ENCODE measurements around the gene TRIM63.

TRIM63 gene

DNA sequence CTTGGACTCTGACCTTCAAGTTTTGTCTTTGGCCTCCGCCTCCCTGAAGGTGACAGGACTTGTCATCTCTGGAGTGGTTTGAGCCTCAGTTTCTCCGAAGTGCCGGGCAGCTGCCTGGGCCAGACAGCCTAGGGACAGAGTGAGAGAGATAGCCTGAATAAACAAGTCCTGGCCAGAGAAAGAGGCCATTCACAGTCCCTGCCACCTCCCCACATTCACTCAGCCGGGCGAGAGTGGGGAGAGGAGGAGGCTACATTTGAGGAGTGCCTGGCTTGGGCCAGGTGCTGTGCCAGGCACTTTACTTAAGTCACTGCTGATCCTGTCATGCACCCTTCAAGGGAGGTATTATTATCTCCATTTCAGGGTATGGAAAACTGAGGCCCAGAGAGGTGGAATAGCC is 42.4 kb downstream of the TRIM63 start:
- no peak for DNase-seq
- in situ Hi-C loops (cut with HindIII; ENCODE audit: low pct_ligation_motif_present, low pct_unique_long_range_greater_than_20kb, low sequenced_read_pairs) = no loop called here

DNA sequence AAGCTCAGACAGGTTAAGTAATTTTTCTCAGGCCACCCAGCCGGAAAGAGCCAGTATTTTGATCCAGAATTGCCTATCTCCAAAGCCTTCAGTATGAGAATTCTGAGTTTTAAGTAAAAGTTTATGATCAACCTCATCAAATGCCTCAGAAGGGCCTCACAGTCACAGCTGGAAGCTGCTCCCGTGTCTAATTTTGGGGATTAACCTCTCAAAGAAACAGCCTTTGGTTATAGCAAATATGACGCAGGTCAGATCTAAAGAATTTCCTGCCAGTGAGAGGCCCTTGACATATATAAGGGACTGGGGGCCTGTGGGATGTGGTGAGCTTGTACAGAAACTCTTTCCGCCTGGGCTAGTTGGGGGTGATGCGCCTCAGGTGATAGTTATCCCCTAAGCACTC is 43.6 kb downstream of the TRIM63 start:
- DNase-seq = no peak
- in situ Hi-C loops (cut with HindIII; ENCODE audit: low pct_ligation_motif_present, low pct_unique_long_range_greater_than_20kb, low sequenced_read_pairs) = no loop called here

DNA sequence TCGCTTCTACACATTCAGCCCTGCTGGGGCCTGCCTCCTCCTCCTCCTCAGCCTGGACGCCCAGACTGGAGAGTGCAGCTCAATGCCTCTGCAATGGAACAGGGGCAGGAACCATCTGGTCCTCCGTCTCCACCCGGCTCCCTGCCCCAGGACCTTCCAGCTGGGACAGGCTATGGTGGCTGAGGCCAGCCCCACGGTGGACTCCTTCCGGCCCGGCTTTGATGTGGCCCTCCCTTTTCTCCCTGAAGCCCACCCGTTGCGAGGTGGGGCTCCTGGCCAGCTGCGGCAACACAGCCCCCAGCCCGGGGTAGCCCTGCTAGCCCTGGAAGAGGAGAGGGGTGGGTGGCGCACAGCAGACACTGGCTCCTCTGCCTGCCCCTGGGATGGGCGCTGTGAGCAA is 44.4 kb downstream of the TRIM63 start:
- in situ Hi-C loops (cut with HindIII; ENCODE audit: low pct_ligation_motif_present, low pct_unique_long_range_greater_than_20kb, low sequenced_read_pairs) = no loop called here

DNA sequence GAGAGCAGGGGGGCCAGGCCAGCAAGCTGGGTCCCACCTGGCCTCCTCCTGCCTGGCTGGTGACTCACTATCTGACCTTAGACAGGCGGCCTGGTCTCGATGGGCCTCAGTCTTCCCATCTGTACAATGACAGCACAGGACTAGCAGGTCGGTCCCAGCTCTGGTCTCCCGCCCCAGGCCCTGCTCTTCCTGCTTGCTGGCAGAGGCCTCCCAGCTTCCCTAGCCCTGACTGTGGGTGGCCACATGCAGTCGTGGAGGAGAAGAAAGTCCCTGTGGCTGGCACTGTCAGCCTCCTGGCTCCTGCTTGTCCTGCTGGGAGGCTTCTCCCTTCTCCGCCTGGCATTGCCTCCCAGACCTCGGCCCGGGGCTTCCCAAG is 45.0 kb downstream of the TRIM63 start:
- DNase-seq = no peak
- in situ Hi-C loops (cut with HindIII; ENCODE audit: low pct_ligation_motif_present, low pct_unique_long_range_greater_than_20kb, low sequenced_read_pairs) = no loop called here

More for the DNA sequence above, 44.4 kb downstream of the TRIM63 start:
- DNase-seq = no peak

DNA sequence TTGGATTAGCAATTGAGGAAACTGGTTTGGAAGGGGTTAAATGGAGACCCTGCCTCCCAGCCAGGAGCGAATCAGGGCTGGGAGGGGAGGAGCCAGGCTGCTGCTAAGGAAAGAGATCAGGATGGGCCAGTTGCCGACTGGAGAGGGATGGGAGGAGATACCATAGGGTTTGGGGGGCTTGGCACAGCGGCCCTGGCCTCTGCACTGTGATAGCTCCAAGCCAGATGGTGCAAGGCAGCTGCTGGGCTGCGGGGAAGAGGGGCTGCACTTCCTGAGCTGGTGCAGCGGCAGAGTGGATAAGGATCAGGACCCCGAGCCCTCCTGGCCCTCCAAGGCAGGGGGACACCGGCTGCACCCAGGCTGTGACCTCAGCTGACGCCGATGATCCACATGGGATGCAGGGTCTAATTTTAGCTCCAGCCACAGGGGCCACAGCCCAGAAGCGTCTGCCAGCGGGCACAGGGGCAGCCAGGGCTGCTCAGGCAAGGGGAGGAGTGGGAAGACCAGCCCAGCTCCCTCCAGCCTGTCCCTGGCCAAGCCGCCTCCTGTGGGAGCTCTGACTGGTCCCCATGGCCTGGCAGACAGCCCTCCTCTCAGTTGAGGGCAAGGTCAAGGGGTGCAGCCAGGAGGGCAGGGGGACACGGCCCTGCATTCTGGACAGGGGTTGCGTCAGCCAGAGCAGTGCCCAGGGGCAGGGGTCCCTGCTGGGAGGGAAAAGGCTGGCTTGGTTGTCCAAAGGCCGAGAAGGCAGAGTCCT is 45.6 kb downstream of the TRIM63 start, which contains the start of gene EXTL1:
EXTL1 (plus strand) TSS at position 129 of the 757 bp plus-strand sequence. CDS start 872 bp downstream, outside the sequence.
- in situ Hi-C loops (cut with HindIII; ENCODE audit: low pct_ligation_motif_present, low pct_unique_long_range_greater_than_20kb, low sequenced_read_pairs) = no loop called here
- DNase-seq = peak; percentile 22

DNA sequence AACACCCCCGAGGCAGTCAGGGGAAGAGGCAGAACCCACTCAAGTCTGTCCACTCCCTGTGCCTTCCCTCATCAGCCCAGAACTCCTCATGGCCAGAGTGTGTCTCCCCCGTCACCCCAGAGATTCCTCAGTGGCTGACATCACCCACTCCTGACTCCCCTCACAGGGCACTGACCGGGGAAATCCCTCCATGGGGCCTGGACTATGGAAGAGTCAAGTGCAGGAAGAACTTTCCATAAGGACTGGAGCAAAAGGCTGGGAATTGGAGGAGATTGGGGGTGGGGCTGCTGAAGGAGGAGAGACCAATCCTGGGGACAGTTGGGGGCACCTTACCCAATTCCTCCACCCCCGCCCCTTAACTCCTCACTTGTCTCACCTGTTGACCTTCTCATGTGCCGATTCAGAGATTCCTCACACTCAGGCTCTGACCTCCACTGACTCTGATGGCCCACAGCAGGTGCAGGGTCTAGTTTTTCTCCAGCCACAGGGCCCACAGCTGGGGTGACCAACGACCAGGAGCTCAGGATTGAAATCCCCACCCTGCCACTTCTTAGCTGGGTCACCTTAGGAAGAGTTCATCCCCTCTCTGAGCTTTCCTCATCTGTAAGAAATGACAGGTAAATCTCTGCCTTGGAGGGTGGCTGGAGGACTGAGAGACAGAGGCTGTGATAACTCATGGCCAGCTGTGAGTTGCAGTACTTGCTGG is 46.3 kb downstream of the TRIM63 start:
- in situ Hi-C loops (cut with HindIII; ENCODE audit: low pct_ligation_motif_present, low pct_unique_long_range_greater_than_20kb, low sequenced_read_pairs) = no loop called here
- DNase-seq = no peak

DNA sequence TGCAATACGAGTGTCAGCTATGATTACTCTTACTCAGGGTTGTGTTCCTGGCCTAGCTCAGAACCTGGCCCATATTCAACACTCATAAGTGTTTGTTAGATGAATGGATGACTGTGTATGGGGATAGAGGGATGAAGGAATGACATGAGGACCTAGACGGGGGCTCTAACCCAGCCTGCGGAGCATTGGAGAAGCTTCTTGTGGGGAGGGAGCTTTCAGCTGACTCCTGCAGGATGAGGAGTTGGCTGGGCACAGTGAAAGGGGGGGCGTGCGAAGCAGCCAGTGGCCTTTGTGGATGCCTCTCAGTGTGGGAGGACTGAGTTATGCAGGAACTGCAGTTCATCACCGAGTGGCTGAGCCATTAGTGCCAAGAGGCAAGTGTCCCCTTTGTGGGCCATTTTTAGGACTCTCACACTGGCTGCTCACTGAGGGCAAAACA is 47.1 kb downstream of the TRIM63 start:
- in situ Hi-C loops (cut with HindIII; ENCODE audit: low pct_ligation_motif_present, low pct_unique_long_range_greater_than_20kb, low sequenced_read_pairs) = no loop called here
- DNase-seq = no peak

DNA sequence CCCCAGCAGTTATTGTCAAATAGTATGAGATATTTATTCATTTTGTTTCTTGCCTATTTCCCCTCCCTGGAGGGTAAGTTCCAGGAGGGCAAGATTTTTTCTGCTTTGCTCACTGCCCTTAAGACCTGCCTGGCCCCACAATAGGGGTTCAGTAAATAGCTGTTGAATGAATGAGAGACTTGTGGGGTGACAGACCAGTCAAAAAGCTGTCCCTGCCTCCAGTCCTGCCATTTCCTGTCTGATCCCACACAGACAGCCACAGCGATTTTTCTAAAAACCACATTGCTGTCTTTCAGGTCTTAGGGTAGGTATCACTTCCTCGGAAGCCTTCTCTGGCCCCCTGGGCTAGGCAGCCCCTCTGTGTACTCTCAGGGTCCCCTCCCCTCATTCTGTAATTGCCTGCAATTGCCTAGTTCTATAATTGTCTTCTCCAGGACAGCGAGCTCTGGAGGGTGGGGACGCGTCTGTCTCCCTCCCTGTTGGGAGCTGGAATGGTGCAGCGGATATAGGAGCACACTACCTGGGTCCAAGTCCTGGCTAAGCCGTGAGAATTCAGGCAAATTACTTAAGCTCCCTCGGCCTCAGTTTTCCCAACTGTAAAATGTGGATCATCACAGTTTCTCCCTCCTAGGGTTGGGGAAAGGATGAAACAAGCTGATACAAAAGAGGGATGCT is 47.7 kb downstream of the TRIM63 start:
- no peak for DNase-seq

DNA sequence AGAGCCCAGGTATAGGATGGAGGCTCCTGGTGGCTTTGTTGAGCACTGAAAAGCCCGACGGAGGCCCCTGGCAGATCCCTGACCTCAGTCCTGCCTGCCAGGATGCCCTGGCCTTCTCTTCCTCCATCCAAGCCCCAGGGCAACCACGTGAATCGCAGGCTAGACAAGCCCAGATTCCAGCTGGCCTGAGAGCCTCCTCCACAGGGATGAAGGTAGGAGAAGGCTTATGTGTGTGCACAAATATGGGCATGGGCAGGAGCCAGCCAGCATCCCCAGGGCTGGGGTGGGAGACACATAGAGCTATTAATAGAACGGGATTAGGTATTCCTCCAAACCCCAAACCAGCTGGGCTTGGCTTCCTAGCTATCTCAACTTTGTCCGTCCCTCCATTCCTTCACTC is 49.8 kb downstream of the TRIM63 start:
- no peak for DNase-seq
- in situ Hi-C loops (cut with HindIII; ENCODE audit: low pct_ligation_motif_present, low pct_unique_long_range_greater_than_20kb, low sequenced_read_pairs) = no loop called here

More for the DNA sequence above, 47.7 kb downstream of the TRIM63 start:
- in situ Hi-C loops (cut with HindIII; ENCODE audit: low pct_ligation_motif_present, low pct_unique_long_range_greater_than_20kb, low sequenced_read_pairs) = no loop called here

DNA sequence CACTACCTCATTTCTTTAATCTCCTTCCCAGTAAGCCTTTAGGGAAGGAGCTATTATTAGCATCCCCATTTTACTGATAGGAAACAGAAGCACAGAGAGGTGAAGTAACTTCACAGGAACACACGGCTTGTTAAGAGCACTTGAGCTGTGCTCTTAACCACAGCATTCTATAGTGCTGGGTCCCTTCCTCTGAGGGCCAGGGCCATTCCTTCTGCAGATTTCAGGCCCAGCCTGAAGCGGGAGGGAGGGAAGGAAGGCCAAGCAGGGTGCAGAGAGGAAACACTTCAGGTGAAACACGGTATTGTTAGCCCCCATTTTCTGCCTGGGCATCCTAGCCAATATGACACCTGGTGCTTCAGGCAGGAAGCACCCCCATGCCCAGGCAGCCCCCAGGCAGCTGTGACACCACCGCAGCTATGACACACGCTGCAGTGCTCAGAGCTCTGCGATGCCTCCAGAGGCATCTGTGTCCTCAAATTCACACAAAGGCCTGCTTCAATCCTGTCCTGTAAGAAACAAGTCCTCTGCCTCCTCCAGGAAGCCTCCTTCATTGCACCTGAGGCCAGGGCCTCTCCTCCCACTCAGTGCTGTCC is 50.4 kb downstream of the TRIM63 start:
- DNase-seq = no peak
- in situ Hi-C loops (cut with HindIII; ENCODE audit: low pct_ligation_motif_present, low pct_unique_long_range_greater_than_20kb, low sequenced_read_pairs) = no loop called here

DNA sequence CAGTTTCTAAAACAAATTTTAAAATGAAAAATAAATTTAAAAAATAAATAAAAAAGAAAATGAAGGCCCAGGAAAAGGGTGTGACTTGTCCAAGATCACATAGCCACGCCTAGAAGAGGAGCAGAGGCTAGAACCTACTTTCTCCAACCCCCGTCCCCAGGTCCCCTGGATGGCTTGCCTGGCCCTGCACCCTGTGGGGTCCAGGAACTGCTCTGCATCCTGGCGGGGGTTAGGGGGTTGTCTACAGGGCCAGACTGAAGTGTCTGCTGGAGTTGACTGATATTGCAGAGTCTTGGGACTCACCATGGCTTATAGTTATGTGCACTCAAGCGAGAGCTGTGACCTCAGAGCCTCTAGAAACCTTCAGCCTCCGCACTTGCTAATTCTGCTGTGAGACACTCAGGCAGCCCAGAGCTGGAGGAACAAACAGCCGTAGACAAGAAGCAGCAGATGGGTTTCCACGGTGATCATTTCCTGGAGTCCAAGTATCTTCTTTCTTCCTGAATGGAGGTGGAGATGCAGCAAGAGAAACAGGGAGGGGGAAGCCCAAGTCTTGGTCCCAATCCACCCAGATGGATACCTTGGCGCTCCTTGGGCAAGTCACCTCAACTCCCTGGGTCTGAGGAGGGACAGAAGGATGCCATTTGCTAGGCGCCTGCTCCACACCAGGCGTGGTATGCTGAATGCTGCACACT is 51.0 kb downstream of the TRIM63 start:
- DNase-seq = no peak
- in situ Hi-C loops (cut with HindIII; ENCODE audit: low pct_ligation_motif_present, low pct_unique_long_range_greater_than_20kb, low sequenced_read_pairs) = no loop called here

DNA sequence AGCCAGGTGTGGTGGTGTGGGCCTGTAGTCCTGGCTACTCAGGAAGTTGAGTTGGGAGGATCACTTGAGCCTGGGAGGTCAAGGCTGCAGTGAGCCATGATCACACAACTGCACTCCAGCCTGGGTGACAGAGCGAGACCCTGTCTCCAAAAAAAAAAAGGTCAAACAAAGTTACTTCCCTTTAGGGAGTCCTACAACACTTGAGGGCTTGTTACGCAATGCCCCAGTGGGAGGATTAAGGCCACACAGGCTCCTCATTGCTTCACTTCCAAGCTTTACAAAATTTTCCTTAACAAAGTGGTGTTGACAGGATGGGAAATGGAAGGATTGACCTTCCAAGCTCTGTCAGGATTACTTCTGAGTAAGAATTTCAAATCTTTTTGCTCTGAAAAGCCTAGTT is 52.1 kb downstream of the TRIM63 start:
- no peak for DNase-seq
- in situ Hi-C loops (cut with HindIII; ENCODE audit: low pct_ligation_motif_present, low pct_unique_long_range_greater_than_20kb, low sequenced_read_pairs) = no loop called here

DNA sequence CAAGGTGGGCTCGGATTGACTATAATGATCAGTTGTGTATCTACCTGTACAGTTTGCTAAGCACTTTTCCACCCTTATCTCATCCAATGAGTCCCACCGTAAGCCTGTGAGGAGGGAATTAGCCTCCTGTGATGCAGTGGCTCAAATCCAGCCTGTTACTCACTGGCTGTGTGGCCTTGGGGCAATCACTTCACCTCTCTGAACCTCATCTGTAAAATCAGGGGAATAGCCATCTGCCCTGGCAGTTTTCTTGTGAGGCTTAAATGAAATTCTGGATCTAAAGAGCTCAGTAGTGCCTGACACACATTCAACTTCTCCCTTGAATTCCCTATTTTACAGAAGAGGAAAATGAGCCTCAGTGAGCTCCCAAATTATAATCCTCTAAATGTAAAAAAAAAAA is 53.3 kb downstream of the TRIM63 start:
- no peak for DNase-seq
- in situ Hi-C loops (cut with HindIII; ENCODE audit: low pct_ligation_motif_present, low pct_unique_long_range_greater_than_20kb, low sequenced_read_pairs) = no loop called here

DNA sequence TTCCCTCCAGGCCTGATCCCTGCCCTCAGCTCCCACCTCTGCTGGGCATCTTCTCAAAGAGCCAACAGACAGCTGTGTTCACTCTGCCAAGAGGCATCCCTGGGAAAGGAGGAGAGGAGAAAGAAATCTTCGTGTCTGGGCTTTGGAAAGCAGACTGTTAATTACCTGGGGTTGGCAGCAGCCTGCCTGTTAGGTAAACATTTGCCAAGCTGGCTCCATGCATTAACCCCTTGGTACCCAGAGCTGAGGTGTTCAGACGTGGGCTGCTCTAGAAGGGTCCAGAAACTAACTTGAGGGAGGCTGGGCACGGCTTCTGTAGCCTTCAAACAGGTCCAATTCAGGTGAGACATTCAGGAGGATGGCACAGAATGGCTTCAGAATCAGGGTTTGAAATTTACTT is 54.6 kb downstream of the TRIM63 start:
- DNase-seq = no peak
- in situ Hi-C loops (cut with HindIII; ENCODE audit: low pct_ligation_motif_present, low pct_unique_long_range_greater_than_20kb, low sequenced_read_pairs) = no loop called here

DNA sequence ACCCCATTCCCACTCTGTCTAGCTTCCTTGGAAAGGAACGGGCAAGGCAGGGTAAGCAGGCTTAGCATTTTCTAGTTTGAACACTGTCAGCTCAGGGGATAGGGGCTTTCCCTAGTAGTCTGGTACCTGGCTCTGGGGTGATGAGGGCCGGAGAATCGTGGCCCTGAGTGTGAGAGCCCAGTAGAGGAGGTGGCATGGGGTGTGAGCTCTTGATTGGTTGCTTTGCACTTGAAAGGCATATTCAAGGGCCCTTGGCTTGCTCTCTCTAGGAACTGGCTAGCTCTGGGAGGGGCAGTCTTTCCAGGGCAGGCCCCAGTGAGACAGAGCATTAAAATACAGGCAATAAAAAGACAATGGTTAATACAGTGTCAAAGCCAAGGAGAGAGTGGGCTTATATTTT is 56.6 kb downstream of the TRIM63 start:
- DNase-seq = no peak
- in situ Hi-C loops (cut with HindIII; ENCODE audit: low pct_ligation_motif_present, low pct_unique_long_range_greater_than_20kb, low sequenced_read_pairs) = no loop called here

DNA sequence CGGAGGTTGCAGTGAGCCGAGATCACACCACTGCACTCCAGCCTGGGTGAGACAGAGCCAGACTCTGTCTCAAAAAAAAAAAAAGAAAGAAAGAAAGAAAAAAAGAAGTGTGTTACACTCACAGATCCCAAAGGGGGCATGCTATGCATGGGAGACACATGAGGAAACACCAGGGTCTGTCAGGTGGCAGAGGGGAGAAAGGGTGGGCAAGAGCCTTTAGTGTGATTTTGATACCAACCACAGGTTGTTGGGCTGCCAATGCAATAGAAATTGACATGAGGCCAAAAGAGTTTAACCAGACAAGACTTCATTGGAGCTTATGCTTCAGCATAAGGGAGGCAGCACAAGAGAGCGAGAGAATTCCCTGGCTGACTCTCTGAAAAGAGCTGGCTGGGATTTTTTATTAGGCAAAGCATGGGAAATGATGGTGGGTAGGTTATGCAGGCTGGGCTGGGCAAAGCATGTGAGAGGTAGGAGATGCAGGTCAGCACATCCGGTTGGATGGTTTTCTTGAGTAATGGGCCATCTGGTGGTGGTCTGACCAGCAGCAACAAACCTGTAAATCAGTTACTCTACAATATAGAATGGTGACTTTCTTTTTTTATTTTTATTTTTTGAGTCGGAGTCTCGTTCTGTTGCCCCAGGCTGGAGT is 57.5 kb downstream of the TRIM63 start:
- peak; percentile 25 for DNase-seq
- in situ Hi-C loops (cut with HindIII; ENCODE audit: low pct_ligation_motif_present, low pct_unique_long_range_greater_than_20kb, low sequenced_read_pairs) = no loop called here

DNA sequence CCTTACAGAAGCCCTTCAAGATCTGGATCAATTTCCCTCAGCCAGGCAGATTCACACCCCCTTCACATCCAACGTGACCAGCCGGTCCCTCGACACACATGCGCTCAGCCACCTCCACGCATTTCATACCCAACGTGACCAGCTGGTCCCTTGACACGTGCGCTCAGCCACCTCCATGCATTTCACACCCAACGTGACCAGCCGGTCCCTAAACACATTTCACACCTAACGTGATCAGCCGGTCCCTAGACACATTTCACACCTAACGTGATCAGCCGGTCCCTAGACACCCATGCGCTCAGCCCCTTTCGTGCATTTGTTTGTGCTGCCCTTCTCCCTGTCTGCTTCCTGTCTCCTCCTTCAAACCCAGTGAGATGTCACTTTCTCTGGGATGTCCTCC is 60.7 kb downstream of the TRIM63 start:
- DNase-seq = no peak
- in situ Hi-C loops (cut with HindIII; ENCODE audit: low pct_ligation_motif_present, low pct_unique_long_range_greater_than_20kb, low sequenced_read_pairs) = no loop called here

DNA sequence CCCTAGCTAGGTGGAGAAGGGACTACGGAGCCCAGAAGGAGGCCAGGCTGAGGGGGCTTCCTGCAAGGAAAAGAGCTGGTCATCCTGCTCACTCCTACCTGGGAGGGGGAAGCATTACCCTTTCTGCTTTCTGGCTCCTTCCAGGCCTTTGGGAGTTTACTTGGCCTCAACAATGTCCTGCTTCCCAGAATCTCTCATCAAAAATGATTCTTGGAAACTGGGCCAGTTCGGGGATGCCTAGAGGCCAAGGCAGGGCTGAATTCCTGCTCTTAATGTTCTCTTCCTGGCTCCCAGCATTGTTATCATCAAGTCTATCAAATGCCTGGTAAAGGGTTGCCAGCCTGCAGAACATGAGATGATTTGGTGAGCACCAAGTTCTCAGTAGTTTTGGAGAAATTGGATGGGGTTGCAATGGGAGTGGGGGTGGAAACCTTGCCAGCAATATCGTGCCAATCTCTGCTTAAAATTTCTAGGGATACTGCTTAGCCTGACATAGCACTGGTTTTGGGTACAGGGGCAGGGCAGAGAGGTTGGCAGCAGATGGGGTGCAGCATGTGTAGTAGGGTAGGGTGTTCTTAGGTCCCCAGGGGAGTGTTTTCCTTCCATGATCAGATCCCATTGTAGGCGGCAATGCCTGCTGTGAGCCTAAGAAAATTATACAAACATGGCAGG is 61.9 kb downstream of the TRIM63 start:
- no peak for DNase-seq
- in situ Hi-C loops (cut with HindIII; ENCODE audit: low pct_ligation_motif_present, low pct_unique_long_range_greater_than_20kb, low sequenced_read_pairs) = no loop called here
